Fibroblast of skin of right biceps (primary cell): ENCODE measurements around the gene STEAP3.

Source experiments
- DNase-seq: peaks from one replicate; pipeline ENCODE4 v3.0.0-alpha.2; 2013

STEAP3 gene

GRCh38 chr2:119227346-119227745, 3.7 kb downstream of the STEAP3 start:
- no peak for DNase-seq

DNA sequence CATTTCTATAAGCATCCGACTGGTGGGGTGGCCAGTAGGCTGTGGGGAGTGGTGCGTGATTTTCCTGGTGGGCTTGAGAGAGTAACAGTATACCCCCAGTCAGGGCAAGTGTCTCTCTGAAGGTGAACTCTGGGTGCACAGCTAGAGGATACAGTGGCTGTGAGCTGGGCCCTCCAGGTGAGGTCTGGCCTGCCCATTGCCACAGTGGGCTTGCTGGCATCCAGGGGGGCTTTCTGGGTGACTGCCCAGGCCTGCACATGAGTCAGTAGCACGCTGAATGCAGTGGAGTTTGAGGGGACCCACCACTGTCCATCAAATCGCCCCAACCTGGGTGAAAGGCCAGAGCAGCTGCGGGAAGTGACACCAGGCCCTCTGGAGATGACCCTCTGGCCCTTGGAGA, 4.5 kb downstream of the STEAP3 start:
- no peak for DNase-seq

DNA sequence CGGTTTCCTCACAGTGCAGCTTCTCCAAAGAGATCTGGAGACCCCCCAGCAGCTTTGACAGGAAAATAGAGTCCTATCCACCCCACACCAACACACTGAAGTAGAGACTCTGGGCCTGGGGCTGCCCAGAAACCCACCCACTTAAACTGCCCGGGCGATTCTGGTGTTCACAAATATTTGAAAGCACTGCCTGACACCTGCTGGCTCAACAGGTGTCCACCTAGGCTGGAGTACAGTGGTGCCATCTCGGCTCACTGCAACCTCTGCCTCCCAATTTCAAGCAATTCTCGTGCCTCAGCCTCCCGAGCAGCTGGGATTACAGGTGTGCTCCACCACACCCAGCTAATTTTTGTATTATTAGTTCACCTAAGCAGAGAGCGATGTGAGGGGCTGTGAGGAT, 5.3 kb downstream of the STEAP3 start:
- no peak for DNase-seq

- no peak for DNase-seq
Observed at GRCh38 chr2:119229716-119230115, 6.1 kb downstream of the STEAP3 start.

DNA sequence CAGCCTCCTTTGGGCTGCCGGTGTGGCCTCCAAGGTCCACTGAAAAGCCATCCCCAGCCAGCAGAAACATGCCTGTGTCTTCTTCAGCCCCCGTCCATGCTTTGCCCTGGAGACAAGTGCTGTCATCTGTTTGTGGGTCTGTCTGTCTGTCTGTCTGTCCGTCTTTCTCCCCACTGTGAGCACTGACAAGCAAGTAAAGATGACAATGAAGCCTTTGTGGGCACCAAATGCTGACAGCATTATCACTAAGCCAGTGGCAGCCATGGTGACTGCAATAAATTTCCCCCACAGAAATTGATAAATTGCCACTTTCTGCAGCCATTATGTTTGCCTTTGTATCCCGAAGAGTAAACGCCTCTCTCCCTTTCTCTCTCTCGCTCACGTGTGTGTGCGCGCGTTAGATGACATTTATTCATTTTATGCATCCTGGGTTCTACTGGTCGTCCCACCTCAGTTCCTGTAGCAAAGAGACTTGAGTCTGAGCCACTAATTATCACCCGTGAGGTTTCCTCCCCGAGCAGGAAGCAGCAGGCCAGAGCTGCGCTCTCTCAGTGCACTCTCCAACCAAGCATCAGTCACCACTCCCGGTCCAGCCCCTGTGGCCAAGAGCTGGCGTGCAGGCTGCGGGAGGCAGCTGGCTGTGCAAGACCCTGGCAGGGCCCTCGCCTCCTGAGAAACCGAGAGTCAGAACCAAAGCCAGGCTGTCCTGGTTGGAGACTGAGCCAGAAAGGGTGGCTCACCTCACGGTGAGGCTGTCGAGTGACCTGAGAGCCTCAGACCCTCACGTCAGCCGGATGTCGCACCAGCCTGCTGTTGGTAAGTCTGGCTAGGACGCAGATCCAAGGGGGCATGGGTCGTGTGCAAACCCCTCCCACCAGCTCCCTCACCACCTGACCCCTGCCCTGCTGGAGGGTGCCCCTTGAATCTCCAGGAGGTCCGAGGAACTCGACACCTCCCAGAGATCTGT, 6.9 kb downstream of the STEAP3 start:
- peak; percentile 69 for DNase-seq

GRCh38 chr2:119231975-119232665, 8.5 kb downstream of the STEAP3 start:
- peak; percentile 86 for DNase-seq

- DNase-seq, result no peak
Observed at GRCh38 chr2:119232666-119232993, 9.0 kb downstream of the STEAP3 start.

DNA sequence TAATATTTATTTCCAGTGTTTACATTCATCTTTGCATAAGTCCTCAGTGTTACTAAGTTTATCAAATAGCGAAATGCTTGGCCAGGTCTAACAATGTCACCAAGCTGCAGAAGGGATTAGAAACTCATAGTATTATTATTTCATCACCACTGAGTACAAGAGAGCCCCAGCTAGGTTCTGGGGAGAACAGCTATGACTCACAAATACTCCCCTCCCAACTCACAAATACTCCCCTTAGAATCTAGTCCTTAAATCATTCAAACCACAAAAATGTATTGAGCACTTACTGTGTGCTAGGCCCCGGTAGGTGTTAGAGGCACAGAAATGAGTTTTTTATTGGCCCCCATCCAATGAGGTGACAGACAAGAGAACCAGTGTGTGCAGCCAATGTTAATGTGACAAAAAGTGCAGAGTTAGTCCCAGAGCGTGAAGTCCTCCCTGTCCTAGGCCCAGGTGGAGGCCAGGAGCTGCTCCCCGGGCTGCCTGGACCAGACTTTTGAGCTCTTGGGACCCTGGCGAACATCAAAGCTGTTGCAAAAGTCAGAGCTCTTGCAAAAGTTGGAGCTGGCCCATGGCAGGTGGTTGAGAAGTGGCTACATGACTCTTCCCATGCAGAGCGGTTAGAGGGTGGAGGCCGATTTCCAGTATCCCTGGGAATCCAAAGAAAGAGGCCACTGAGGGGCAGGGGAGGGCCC, 9.8 kb downstream of the STEAP3 start:
- DNase-seq, result peak; percentile 89

- peak; percentile 44 for DNase-seq
Observed at GRCh38 chr2:119234021-119235019, 10.7 kb downstream of the STEAP3 start.

- no peak for DNase-seq
Observed at GRCh38 chr2:119236796-119237195, 13.2 kb downstream of the STEAP3 start.

DNA sequence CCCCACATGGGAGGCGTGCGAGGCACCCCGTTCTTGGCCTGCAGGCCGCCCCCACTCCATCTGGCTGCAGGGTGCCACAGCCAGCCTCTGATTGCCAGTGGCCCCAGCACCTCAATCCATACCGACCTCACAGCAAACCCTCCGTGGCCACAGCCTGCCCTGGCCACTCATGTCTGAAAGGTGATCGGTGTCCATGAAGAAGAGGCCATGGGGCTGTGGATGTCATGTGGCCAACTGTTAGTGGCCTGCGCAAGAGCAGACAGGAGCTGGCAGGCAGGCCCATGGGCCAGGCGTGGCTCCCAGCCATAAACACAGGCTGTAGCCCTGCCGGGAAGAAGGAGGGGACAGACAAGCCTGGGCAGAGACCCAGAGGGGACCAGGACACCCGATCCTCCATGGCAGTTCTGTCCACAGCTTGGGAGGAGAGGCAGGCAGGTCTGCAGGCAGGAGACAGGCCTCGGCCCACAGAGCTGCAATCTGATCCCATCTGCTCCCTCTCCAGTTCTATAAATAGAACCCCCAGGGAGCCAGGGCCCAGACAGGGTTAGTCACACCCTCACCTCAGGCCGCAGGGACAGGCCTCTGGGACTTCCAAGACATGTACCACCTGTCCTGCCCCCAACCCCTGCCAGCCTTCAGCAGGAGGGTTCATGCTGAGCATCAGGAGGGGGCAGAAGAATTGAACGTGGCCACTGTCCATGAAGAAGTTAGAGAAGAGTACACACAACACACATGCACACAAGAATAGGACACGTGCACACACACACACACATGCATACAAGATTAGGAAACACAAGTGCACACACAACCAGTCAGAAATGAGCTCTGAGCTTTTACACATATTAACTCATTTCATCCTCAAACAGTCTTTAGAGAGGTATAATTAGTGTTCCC, 16.9 kb downstream of the STEAP3 start:
- DNase-seq, result peak; percentile 75

GRCh38 chr2:119241205-119241532, 17.5 kb downstream of the STEAP3 start:
- no peak for DNase-seq

DNA sequence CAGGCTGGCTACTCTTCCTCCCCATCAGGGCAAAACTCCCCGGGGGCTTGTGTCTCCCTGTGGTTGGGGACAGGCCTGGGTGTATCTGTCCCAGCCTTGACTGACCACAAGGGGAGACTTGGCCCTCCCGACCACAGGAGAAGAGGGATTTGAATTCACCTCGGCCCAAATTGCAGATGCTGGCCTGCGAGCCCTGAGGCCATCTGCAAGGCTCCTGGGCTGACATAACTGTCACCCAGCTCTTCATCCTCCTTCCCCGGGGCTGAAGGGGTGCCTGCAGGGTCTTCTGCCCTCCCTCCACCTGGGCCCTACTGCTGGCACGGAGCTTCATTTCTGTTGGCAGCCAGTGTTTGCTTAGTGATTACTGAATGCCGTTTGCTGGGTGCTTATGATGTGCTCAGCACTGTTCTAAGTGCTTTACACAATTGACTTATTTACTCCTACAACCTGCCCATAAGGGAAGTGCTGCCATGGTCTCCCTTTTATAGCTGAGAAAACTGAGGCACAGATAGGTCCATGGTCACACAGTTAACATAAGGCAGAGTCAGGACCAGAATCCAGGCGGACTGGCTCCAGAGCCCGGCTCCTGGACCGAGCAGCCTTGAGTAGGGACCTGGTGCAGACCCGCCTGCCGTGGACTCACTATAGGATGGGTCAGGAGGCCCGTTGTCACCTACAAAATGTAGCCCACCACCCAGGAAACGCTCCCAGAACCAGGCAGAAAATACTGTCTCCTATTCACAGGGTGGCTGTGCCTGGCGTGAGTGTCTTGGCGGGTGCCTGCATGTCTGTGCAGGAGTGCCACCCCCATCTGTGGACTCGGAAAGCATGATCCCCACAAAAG, 18.9 kb downstream of the STEAP3 start:
- no peak for DNase-seq

DNA sequence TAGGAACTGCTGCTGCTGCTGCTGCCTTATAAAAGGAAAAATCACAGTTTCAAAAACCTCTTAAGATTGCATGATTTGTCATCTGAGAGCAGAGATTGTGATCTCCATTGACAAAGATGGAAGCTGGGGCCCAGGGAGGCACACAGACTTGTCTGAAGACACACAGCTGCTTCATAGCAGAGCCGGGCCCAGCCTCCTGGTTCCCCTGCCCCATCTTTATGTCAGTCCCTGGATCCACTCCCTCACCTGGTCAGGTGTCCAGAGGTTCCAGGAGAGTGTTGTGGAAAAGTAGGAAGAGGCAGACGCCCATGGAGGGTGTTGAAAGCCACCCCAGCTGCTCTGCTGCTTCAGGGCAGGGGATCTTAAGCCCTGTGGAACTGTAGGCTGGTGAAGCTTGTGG, 20.0 kb downstream of the STEAP3 start:
- DNase-seq, result no peak

DNA sequence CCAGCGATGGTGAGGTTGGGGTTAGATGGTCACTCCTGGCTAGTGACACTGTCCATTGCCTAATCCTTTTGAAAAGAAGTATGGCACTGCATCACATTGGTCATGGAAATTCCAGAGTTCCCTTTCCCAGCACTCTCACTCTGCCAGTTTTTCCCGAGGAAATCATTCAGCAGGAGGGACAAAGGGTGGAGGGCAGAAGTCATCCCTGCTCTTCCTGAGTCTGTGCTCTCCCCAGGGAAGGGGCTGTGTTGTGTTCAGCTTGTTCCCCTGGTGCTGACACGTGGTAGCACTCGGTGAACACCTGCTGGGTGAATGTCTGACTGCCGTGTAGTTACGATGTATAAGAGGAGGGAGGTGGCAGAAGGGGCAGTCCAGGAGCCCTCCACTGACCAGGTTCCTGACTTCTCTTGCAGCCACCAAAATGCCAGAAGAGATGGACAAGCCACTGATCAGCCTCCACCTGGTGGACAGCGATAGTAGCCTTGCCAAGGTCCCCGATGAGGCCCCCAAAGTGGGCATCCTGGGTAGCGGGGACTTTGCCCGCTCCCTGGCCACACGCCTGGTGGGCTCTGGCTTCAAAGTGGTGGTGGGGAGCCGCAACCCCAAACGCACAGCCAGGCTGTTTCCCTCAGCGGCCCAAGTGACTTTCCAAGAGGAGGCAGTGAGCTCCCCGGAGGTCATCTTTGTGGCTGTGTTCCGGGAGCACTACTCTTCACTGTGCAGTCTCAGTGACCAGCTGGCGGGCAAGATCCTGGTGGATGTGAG, 21.6 kb downstream of the STEAP3 start:
- no peak for DNase-seq

DNA sequence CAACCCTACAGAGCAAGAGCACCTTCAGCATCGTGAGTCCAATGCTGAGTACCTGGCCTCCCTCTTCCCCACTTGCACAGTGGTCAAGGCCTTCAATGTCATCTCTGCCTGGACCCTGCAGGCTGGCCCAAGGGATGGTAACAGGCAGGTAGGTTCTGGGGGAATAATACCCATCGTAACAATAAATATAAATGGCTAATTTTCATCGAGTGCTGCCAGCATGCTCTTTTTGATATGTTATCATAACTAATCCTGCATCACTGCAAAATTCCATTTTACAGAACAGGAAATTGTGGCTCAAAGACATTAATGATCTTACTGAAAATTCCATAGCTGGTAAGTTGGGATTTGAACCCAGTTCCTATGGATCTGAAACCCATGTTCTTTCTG, 22.2 kb downstream of the STEAP3 start:
- DNase-seq, result no peak

GRCh38 chr2:119246884-119247843, 23.5 kb downstream of the STEAP3 start:
- DNase-seq, result no peak

DNA sequence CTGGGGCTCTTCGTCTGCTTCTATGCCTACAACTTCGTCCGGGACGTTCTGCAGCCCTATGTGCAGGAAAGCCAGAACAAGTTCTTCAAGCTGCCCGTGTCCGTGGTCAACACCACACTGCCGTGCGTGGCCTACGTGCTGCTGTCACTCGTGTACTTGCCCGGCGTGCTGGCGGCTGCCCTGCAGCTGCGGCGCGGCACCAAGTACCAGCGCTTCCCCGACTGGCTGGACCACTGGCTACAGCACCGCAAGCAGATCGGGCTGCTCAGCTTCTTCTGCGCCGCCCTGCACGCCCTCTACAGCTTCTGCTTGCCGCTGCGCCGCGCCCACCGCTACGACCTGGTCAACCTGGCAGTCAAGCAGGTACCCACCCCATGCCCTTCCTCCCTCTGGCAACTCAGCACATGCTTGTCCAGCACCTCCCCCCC, 24.2 kb downstream of the STEAP3 start:
- DNase-seq, result no peak
